HepG2 (cell line): ENCODE results near the gene SLC1A4. TPM values are rescaled to one million over a fixed set of nuclear protein-coding genes. Genes with fewer than 3 reads are reported as not detected.

Experiments used
- ATAC-seq: fragments of 200-7000 bp; cut with Tn5 transposase; 3 replicates; pipeline ENCODE4 v1.9.1; 2020; ENCODE audit warnings: mild to moderate bottlenecking, moderate library complexity
- BruUV-seq: library from RNA; stranded (reverse); fragments of 400-500 nt; replicated peaks from 2 replicates; lab custom pipeline; 2021; lab: Mats Ljungman, UMichigan
- CTCF ChIA-PET: fragments of 300-600 bp; formaldehyde crosslinking; extraction: SDS; loops from one replicate; lab custom pipeline; 2021; ENCODE audit warnings: low total read pairs, inconsistent platforms, low intra/inter-chr PET ratio; lab: Yijun Ruan, JAX
- POLR2A ChIA-PET: fragments of 350-600 bp; sonication (Branson Sonifier 250); formaldehyde crosslinking; loops from one replicate; lab custom pipeline; 2020; ENCODE audit warnings: antibody characterized with exemption, inconsistent platforms; lab: Yijun Ruan, JAX
- DNase-seq: peaks from one replicate; pipeline ENCODE4 v3.0.0-alpha.2; 2015; ENCODE audit warnings: low spot score
- FAIRE-seq: peaks from 3 replicates; lab custom pipeline; 2011; peaks lifted over from hg19 to GRCh38; lab: Jason Lieb, UNC
- H2AFZ ChIP-seq: one replicate; pipeline ENCODE4 v1.6.1; 2011; ENCODE audit warnings: low read length, inconsistent platforms
- H3K27ac ChIP-seq: fragments of 300-600 bp; 3 replicates; pipeline ENCODE4 v1.8.0; 2011; ENCODE audit warnings: mixed run types, mild to moderate bottlenecking, mixed read lengths, low read length, inconsistent platforms; ENCODE audit not compliant: insufficient read depth; ENCODE audit errors: extremely low read length
- H3K27me3 ChIP-seq, 2 experiments: fragments of 200-600 bp in 1 of 2; 2 replicates in 1 of 2; 3 replicates in 1 of 2; pipeline versions ENCODE4 v1.6.0 to v1.8.0; 2011; ENCODE audit warnings: low read length in 2 of 2, mild to moderate bottlenecking in 2 of 2, moderate library complexity in 2 of 2, inconsistent platforms in 1 of 2; ENCODE audit not compliant: insufficient read depth in 2 of 2, control insufficient read depth in 1 of 2
- H3K36me3 ChIP-seq, 2 experiments: fragments of 200-600 bp in 1 of 2; replicated peaks in 1 of 2; 2 replicates in 1 of 2; 3 replicates in 1 of 2; pipeline versions ENCODE4 v1.5.1 to v1.8.0; 2011; ENCODE audit warnings: low read length in 2 of 2, inconsistent platforms in 1 of 2; ENCODE audit not compliant: insufficient read depth in 2 of 2, control insufficient read depth in 1 of 2
- H3K4me1 ChIP-seq: 2 replicates; pipeline ENCODE4 v1.5.1; 2012; ENCODE audit warnings: low read length, inconsistent platforms; ENCODE audit not compliant: insufficient read depth
- H3K4me2 ChIP-seq: 2 replicates; pipeline ENCODE4 v1.6.0; 2011; ENCODE audit warnings: low read depth, low read length, inconsistent platforms
- H3K4me3 ChIP-seq, 3 experiments: fragments of 200-600 bp in 1 of 3; sonication (generic), shearing (Covaris generic) in 1 of 3; replicated peaks in 1 of 3; 2 replicates each; pipeline ENCODE4 v1.5.1; 2011 to 2016; ENCODE audit warnings: low read length in 3 of 3, inconsistent platforms in 2 of 3, low read depth in 2 of 3, mild to moderate bottlenecking in 2 of 3, control low read depth in 1 of 3, mixed read lengths in 1 of 3; ENCODE audit not compliant: insufficient read depth in 1 of 3
- H3K79me2 ChIP-seq: one replicate; pipeline ENCODE4 v1.6.1; 2011; ENCODE audit warnings: low read length, inconsistent platforms; ENCODE audit not compliant: insufficient read depth
- H3K9ac ChIP-seq: 2 replicates; pipeline ENCODE4 v1.6.0; 2011; ENCODE audit warnings: mild to moderate bottlenecking, low read depth, low read length, inconsistent platforms; ENCODE audit not compliant: insufficient read depth
- H3K9me3 ChIP-seq: 2 replicates; pipeline ENCODE4 v1.5.1; 2012; ENCODE audit warnings: mild to moderate bottlenecking, low read length
- H4K20me1 ChIP-seq: 2 replicates; pipeline ENCODE4 v1.6.0; 2011; ENCODE audit warnings: inconsistent platforms, mild to moderate bottlenecking, low read length, moderate library complexity; ENCODE audit not compliant: insufficient read depth
- AKAP8 ChIP-seq: sonication (generic); formaldehyde crosslinking; IDR thresholded peaks from 2 replicates; pipeline ENCODE4 v1.5.1; 2020; ENCODE audit warnings: mild to moderate bottlenecking, missing genetic modification reagents
- CHD4 ChIP-seq: fragments of 200-600 bp; sonication (generic); IDR thresholded peaks from 2 replicates; pipeline ENCODE4 v1.7.0; 2017; ENCODE audit warnings: mild to moderate bottlenecking, low read length, borderline replicate concordance
- FOXJ3 ChIP-seq: sonication (generic); formaldehyde crosslinking; IDR thresholded peaks from 2 replicates; pipeline ENCODE4 v1.4.0; 2020; ENCODE audit warnings: missing genetic modification reagents, mild to moderate bottlenecking, borderline replicate concordance
- HDAC2 ChIP-seq: sonication (generic); formaldehyde crosslinking; IDR thresholded peaks from 2 replicates; pipeline ENCODE4 v1.4.0; 2020; ENCODE audit warnings: missing genetic modification reagents
- MEIS2 ChIP-seq: sonication (generic); formaldehyde crosslinking; IDR thresholded peaks from 2 replicates; pipeline ENCODE4 v1.9.0; 2021; ENCODE audit warnings: mild to moderate bottlenecking, missing genetic modification reagents
- SIN3A ChIP-seq: IDR thresholded peaks from 2 replicates; pipeline ENCODE4 v1.6.1; 2011; ENCODE audit warnings: low read depth, mild to moderate bottlenecking, control low read depth, low read length, borderline replicate concordance
- TRIM24 ChIP-seq: sonication (generic); formaldehyde crosslinking; IDR thresholded peaks from 2 replicates; pipeline ENCODE4 v1.8.0; 2022; ENCODE audit warnings: mild to moderate bottlenecking, missing genetic modification reagents
- YEATS4 ChIP-seq: sonication (generic); formaldehyde crosslinking; IDR thresholded peaks from 2 replicates; pipeline ENCODE4 v1.4.0; 2020; ENCODE audit warnings: missing genetic modification reagents, borderline replicate concordance
- ZFP36L1 ChIP-seq: sonication (generic); formaldehyde crosslinking; IDR thresholded peaks from 2 replicates; pipeline ENCODE4 v1.8.0; 2022; ENCODE audit warnings: mild to moderate bottlenecking, missing genetic modification reagents, moderate library complexity
- ZNF224 ChIP-seq: sonication (generic); formaldehyde crosslinking; IDR thresholded peaks from 2 replicates; pipeline ENCODE4 v1.5.0; 2020; ENCODE audit warnings: mild to moderate bottlenecking, missing genetic modification reagents
- ZNF256 ChIP-seq: sonication (generic); formaldehyde crosslinking; conservative IDR thresholded peaks from 2 replicates; pipeline ENCODE4 v1.4.0; 2020; ENCODE audit warnings: missing genetic modification reagents
- WGBS: methylation state at CpG from one replicate; pipeline ENCODE4 v1.1.6; 2017; ENCODE audit warnings: low lambda C conversion rate; 5-methylcytosine and 5-hydroxymethylcytosine counted together
- in situ Hi-C: cut with HindIII; loops from 2 replicates; pipeline ENCODE4 v1.10.0; 2017; ENCODE audit warnings: low pct_unique_long_range_greater_than_20kb; ENCODE audit not compliant: extremely low pct_ligation_motif_present
- intact Hi-C: fragments of 100-400 bp; cut with micrococcal nuclease; formaldehyde crosslinking; loops from one replicate; pipeline ENCODE4 v1.10.0; 2022; ENCODE audit not compliant: unreplicated experiment
- polyA plus RNA-seq, 8 experiments: library from polyadenylated mRNA; depleted of rRNA in 3 of 8; stranded (reverse) in 7 of 8; unstranded in 1 of 8; fragments of >200 nt; fragmentation: Illumina TruSeq in 4 of 8; extraction: Trizol in 4 of 8; gene quantifications; 2 replicates each; pipeline versions ENCODE4 v1.2.1 to v1.2.3, GENCODE V29; 2011 to 2016; ENCODE audit warnings: low read depth in 4 of 8, missing spikeins in 1 of 8, mixed read lengths in 1 of 8; ENCODE audit not compliant: insufficient read depth in 1 of 8
- total RNA-seq, 5 experiments: library from RNA; depleted of rRNA; stranded (reverse); fragments of >200 nt; fragmentation: Illumina TruSeq; extraction: Trizol; gene quantifications; 2 replicates each; pipeline ENCODE4 v1.2.3, GENCODE V29; 2016; ENCODE audit warnings: low read depth in 1 of 5
- TF ChIP-seq, protein P1 (sequence below): sonication (generic); formaldehyde crosslinking; IDR thresholded peaks from 2 replicates; pipeline ENCODE4 v1.4.0; 2020; ENCODE audit warnings: missing genetic modification reagents, borderline replicate concordance
- TF ChIP-seq, protein P2 (sequence below): sonication (generic); formaldehyde crosslinking; IDR thresholded peaks from 2 replicates; pipeline ENCODE4 v1.8.0; 2022; ENCODE audit warnings: low read depth, missing genetic modification reagents
- TF ChIP-seq, protein P3 (sequence below): IDR thresholded peaks from 2 replicates; pipeline ENCODE4 v1.6.1; 2016; ENCODE audit warnings: control low read depth
- TF ChIP-seq, protein P4 (sequence below): sonication (generic); formaldehyde crosslinking; IDR thresholded peaks from 2 replicates; pipeline ENCODE4 v1.4.0; 2020; ENCODE audit warnings: missing genetic modification reagents

The SLC1A4 gene
- total and polyA plus RNA-seq, 2 of the 13 experiments (the other 11 are each of a cell fraction or from before 2014, with no cell fraction given), result 21.0 to 39.6 TPM

DNA sequence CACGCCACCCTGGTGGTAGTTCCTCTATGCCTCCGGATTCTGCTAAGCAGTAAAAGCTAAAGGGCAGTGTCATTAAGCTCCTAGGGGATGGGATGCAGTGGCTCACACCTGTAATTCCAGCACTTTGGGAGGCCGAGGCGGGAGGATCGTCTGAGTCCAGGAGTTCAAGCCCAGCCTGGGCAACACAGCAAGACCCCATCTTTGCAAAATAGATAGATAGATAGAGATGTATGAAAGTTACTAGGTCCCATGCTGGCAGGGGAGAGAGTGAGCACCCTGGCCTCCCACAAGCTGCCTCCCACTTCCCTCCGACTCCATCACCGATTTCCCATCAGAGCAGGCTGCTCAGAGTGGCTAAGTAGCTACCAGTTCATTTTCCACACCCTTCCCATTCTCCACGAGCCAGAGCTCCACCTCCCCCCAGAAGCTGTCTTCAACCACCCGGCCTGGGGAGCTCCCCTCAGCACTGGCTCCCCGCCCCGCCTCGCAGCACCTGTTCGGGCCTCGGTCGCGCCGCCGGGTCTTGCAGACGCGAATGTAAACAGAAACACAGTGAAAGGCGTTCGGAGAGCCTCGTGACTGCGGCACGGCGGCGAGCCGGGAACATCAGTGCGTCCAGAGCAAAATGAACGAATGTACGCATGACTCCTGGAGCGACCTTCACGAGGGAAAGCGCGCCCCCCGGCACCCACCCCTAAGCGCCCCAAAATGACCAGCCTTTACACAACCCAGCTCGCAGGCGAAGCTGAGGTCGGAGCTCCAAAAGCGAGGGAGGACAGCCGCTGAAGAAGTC lies 66.4 kb downstream of the SLC1A4 start:
- BruUV-seq, result no TSS peak
- H4K20me1 ChIP-seq, result no peaks in the 10 kb centered on the region
- H3K4me3 ChIP-seq, result peak overlapping the region; percentile 78 to 88 (median 83)
- in situ Hi-C loops (loop anchor here (25.0 kb wide), 1 partner anchor 507 kb away; no protein-coding TSS in a partner anchor), intact Hi-C loops (loop anchor here (5.0 to 10.0 kb wide), 2 partner anchors 77 to 519 kb away; partner anchors contain the start of gene RAB1A)
- H3K36me3 ChIP-seq, result no peaks in the 10 kb centered on the region; a peak in 1 of 5 replicates
- H3K4me1 ChIP-seq, result peaks cover 68% of the 10 kb centered on the region
- H3K9ac ChIP-seq, result peak overlapping the region; percentile 64
- peaks cover 37% of the 10 kb centered on the region for H3K79me2 ChIP-seq
- ChIA-PET POLR2A (interaction anchor here (0.6 to 3.5 kb wide), 39 partner anchors 9 to 531 kb away, joined by 3 to 62 read pairs (median 5); partner anchors contain the start of genes ACTR2, AFTPH, RAB1A and SERTAD2), CTCF (no interaction called here)
- H2AFZ ChIP-seq, result no peak overlapping the region
- 3% methylated on average over 40 of the region's 42 CpGs for WGBS
- peak overlapping the region; percentile 99 for H3K4me2 ChIP-seq
- DNase-seq, result no peak
- H3K9me3 ChIP-seq, result no peaks in the 10 kb centered on the region
- H3K27me3 ChIP-seq, result no peaks in the 10 kb centered on the region; a peak in 1 of 5 replicates
- FAIRE-seq, result no peak
- peak overlapping the region; percentile 61 for H3K27ac ChIP-seq
- ATAC-seq, result peak; percentile 42
- TF ChIP-seq HDAC2, result peak; percentile 54; the same call in 1 of the 2 replicates
- peak; percentile 77; the same call in 1 of the 2 replicates for TF ChIP-seq ZNF224 (CRISPR knock-in tag)
- TF ChIP-seq, protein P1, sequence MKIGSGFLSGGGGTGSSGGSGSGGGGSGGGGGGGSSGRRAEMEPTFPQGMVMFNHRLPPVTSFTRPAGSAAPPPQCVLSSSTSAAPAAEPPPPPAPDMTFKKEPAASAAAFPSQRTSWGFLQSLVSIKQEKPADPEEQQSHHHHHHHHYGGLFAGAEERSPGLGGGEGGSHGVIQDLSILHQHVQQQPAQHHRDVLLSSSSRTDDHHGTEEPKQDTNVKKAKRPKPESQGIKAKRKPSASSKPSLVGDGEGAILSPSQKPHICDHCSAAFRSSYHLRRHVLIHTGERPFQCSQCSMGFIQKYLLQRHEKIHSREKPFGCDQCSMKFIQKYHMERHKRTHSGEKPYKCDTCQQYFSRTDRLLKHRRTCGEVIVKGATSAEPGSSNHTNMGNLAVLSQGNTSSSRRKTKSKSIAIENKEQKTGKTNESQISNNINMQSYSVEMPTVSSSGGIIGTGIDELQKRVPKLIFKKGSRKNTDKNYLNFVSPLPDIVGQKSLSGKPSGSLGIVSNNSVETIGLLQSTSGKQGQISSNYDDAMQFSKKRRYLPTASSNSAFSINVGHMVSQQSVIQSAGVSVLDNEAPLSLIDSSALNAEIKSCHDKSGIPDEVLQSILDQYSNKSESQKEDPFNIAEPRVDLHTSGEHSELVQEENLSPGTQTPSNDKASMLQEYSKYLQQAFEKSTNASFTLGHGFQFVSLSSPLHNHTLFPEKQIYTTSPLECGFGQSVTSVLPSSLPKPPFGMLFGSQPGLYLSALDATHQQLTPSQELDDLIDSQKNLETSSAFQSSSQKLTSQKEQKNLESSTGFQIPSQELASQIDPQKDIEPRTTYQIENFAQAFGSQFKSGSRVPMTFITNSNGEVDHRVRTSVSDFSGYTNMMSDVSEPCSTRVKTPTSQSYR (CRISPR knock-in tag), result peak; percentile 34; the same call in 1 of the 2 replicates
- TF ChIP-seq SIN3A, result peak; percentile 72; the same call in 1 of the 2 replicates
- TF ChIP-seq AKAP8 (CRISPR knock-in tag), result no peak
- TF ChIP-seq, protein P2, sequence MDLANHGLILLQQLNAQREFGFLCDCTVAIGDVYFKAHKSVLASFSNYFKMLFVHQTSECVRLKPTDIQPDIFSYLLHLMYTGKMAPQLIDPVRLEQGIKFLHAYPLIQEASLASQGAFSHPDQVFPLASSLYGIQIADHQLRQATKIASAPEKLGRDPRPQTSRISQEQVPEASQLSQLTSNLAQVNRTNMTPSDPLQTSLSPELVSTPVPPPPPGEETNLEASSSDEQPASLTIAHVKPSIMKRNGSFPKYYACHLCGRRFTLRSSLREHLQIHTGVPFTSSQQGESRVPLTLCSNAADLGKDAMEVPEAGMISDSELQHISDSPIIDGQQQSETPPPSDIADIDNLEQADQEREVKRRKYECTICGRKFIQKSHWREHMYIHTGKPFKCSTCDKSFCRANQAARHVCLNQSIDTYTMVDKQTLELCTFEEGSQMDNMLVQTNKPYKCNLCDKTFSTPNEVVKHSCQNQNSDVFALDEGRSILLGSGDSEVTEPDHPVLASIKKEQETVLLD (CRISPR knock-in tag), result peak; percentile 78; the same call in 1 of the 2 replicates
- TF ChIP-seq YEATS4, result 0 out of 2 replicates have a peak, but pooled peaks have one; percentile 2
- TF ChIP-seq, protein P3, sequence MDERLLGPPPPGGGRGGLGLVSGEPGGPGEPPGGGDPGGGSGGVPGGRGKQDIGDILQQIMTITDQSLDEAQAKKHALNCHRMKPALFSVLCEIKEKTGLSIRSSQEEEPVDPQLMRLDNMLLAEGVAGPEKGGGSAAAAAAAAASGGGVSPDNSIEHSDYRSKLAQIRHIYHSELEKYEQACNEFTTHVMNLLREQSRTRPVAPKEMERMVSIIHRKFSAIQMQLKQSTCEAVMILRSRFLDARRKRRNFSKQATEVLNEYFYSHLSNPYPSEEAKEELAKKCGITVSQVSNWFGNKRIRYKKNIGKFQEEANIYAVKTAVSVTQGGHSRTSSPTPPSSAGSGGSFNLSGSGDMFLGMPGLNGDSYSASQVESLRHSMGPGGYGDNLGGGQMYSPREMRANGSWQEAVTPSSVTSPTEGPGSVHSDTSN (CRISPR knock-in tag), result 0 out of 2 replicates have a peak, but pooled peaks have one; percentile 14
- TF ChIP-seq ZNF256 (CRISPR knock-in tag), result no peak
- peak; percentile 91; the same call in 1 of the 2 replicates for TF ChIP-seq ZFP36L1
- TF ChIP-seq, protein P4, sequence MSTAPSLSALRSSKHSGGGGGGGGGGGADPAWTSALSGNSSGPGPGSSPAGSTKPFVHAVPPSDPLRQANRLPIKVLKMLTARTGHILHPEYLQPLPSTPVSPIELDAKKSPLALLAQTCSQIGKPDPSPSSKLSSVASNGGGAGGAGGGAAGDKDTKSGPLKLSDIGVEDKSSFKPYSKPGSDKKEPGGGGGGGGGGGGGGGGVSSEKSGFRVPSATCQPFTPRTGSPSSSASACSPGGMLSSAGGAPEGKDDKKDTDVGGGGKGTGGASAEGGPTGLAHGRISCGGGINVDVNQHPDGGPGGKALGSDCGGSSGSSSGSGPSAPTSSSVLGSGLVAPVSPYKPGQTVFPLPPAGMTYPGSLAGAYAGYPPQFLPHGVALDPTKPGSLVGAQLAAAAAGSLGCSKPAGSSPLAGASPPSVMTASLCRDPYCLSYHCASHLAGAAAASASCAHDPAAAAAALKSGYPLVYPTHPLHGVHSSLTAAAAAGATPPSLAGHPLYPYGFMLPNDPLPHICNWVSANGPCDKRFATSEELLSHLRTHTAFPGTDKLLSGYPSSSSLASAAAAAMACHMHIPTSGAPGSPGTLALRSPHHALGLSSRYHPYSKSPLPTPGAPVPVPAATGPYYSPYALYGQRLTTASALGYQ (CRISPR knock-in tag), result 0 out of 2 replicates have a peak, but pooled peaks have one; percentile 4
- TF ChIP-seq MEIS2 (CRISPR knock-in tag), result no peak; the same call in 1 of the 2 replicates
- TF ChIP-seq FOXJ3, result no peak; the same call in 1 of the 2 replicates
- no peak for TF ChIP-seq TRIM24 (CRISPR knock-in tag)
- TF ChIP-seq CHD4, result 0 out of 2 replicates have a peak, but pooled peaks have one; percentile 31
